MM.1S (cell line): Measurements from ENCODE around the gene HS6ST1.

Experiments used
- CTCF ChIP-seq: fragments of 300-600 bp; sonication (generic); IDR thresholded peaks from 2 replicates; pipeline ENCODE4 v1.5.1; 2016; ENCODE audit warnings: antibody characterized with exemption, low read length, mixed read lengths
- EZH2 ChIP-seq: fragments of 300-600 bp; sonication (generic); optimal IDR thresholded peaks from 2 replicates; pipeline ENCODE3; 2017; ENCODE audit warnings: low read depth, mild to moderate bottlenecking, antibody characterized with exemption, low read length, mixed read lengths
- EZH2phosphoT487 ChIP-seq: fragments of 300-600 bp; sonication (generic); IDR thresholded peaks from 2 replicates; pipeline ENCODE4 v1.6.1; 2018; ENCODE audit warnings: antibody characterized with exemption, low read length

- no peak for TF ChIP-seq CTCF
- no peak for TF ChIP-seq EZH2phosphoT487
- no peak for TF ChIP-seq EZH2
Measured at GRCh38 chr2:128366713-128367511, 48.2 kb upstream of the HS6ST1 start.
